ENCODE results near the gene BRINP2.

The BRINP2 gene

DNA sequence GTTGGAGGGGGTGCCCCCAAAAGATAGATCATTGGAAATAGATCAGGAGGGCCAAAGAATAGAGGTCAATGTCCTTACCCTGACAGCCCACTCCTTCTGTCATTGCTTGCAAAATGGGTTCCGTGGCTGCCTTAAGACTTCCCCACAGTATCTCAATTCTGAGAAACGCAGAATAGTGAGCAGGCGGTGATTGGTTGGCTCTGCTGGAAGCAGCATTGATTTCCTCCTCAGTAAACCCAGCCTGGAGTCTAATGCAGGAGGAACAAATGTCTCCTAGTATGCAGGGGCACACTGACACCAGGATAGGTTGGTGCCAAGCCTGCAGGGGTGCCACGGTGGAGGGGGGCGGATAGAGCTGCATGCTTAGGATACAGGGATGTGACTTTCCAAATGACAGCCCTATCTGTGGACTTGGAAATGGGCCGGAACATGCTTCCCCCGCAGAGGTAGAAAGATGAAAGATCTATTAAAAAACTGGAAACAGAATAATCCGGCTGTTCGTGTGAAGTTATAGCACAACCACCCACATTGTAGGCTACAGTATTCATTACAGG is 76.9 kb downstream of the BRINP2 start:
- Histone ChIP-seq H3K9me3 (ENCODE audit: severe bottlenecking) (no peaks in the 10 kb centered on the region), H3K27me3 (ENCODE audit: insufficient read depth, low read depth, severe bottlenecking) (no peaks in the 10 kb centered on the region), H3K4me3 (ENCODE audit: low read depth, low read length) (no peak overlapping the region), H3K36me3 (no peaks in the 10 kb centered on the region), H3K27ac (no peak overlapping the region)
- TF ChIP-seq, protein P1, sequence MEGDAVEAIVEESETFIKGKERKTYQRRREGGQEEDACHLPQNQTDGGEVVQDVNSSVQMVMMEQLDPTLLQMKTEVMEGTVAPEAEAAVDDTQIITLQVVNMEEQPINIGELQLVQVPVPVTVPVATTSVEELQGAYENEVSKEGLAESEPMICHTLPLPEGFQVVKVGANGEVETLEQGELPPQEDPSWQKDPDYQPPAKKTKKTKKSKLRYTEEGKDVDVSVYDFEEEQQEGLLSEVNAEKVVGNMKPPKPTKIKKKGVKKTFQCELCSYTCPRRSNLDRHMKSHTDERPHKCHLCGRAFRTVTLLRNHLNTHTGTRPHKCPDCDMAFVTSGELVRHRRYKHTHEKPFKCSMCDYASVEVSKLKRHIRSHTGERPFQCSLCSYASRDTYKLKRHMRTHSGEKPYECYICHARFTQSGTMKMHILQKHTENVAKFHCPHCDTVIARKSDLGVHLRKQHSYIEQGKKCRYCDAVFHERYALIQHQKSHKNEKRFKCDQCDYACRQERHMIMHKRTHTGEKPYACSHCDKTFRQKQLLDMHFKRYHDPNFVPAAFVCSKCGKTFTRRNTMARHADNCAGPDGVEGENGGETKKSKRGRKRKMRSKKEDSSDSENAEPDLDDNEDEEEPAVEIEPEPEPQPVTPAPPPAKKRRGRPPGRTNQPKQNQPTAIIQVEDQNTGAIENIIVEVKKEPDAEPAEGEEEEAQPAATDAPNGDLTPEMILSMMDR (IDR thresholded peaks at IDR 0.05; ENCODE audit: low read depth, low read length), result no peak
- no peak for DNase-seq

DNA sequence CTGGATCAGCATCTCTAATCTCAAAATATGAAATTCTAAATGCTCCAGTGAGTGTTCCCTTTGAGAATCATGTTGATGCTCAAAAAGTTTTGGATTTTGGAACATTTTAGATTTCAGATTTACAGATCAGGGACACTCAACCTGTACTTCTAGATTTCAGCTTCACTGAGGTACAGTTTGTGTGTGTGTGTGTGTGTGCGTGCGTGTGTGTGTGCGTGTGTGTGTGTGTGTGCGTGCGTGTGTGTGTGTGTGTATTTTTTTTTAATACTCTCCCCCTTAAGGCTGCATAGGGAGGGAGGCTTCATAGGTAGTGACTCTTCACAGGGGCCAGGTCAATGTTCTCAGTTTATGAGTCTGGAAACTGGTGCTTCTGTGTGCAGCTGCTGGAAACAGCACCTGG is 77.5 kb downstream of the BRINP2 start:
- H3K9me3 ChIP-seq (ENCODE audit: severe bottlenecking), result no peaks in the 10 kb centered on the region
- no peaks in the 10 kb centered on the region for H3K27me3 ChIP-seq (ENCODE audit: insufficient read depth, low read depth, severe bottlenecking)
- H3K27ac ChIP-seq, result no peak overlapping the region
- H3K36me3 ChIP-seq, result no peaks in the 10 kb centered on the region
- H3K4me3 ChIP-seq (ENCODE audit: low read depth, low read length), result no peak overlapping the region
- no peak for DNase-seq
- TF ChIP-seq, protein P1 (IDR thresholded peaks at IDR 0.05; ENCODE audit: low read depth, low read length), result no peak

DNA sequence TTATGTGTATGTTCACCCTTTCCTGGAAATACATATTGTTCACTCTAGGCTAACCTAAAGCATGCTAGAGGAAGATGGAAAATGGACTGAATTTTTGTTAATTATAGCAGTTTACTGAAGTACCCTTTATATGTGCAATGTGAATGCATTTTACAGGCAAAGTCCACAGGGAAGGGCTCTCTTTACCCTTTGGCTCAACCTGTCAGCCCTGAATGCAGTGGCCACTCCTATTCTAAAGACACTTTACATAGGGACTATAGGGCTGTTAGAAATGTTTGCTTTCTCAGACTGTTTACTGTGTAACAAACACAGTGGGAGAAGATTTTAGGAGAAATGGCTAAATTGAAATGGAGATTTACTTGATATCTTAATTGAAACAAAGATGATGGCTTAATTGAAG is 78.5 kb downstream of the BRINP2 start:
- DNase-seq, result no peak

DNA sequence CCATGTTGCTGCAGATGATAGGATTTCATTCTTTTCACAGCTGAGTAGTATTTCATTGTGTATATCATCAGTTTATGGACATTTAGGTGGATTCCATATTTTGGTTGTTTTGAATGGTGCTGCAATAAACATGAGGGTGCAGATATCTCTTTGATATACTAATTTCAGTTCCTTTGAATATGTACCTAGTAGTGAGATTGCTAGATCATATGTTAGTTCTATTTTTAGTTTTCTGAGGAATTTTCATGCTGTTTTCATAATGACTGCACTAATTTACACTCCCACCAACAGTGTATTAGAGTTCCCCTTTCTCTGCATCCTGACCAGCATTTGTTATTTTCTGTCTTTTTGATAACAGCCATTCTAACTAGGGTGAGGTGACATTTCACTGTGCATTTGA is 82.1 kb downstream of the BRINP2 start:
- Histone ChIP-seq H3K27me3 (ENCODE audit: insufficient read depth, low read depth, severe bottlenecking) (no peaks in the 10 kb centered on the region), H3K27ac (no peak overlapping the region), H3K4me3 (ENCODE audit: low read depth, low read length) (no peak overlapping the region), H3K36me3 (no peaks in the 10 kb centered on the region), H3K9me3 (ENCODE audit: severe bottlenecking) (no peaks in the 10 kb centered on the region)
- TF ChIP-seq, protein P1 (IDR thresholded peaks at IDR 0.05; ENCODE audit: low read depth, low read length), result no peak
- DNase-seq, result no peak

More for the DNA sequence above, 78.5 kb downstream of the BRINP2 start:
- H3K36me3 ChIP-seq, result no peaks in the 10 kb centered on the region
- no peak overlapping the region for H3K4me3 ChIP-seq (ENCODE audit: low read depth, low read length)
- TF ChIP-seq, protein P1 (IDR thresholded peaks at IDR 0.05; ENCODE audit: low read depth, low read length), result no peak
- no peaks in the 10 kb centered on the region for H3K9me3 ChIP-seq (ENCODE audit: severe bottlenecking)
- no peaks in the 10 kb centered on the region for H3K27me3 ChIP-seq (ENCODE audit: insufficient read depth, low read depth, severe bottlenecking)
- H3K27ac ChIP-seq, result no peak overlapping the region

DNA sequence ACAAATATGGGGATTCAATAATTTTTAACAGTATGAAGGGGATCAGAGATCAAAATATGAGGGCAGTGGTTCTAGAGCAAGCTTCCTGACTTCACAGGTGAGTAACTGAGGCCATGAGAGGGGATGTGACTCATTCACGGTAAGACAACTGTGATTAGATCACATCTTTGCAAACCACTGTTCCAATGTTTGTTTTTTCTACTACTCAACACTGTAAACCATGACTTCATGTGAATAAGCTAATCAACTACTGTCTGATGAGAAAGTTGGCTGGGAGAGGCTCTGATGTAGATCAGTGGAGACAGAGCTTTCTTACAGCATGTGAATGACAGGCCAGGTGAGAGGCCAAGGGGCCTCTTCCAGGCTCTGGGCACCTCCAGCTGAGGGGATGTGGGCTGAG is 84.7 kb downstream of the BRINP2 start:
- no peaks in the 10 kb centered on the region for H3K36me3 ChIP-seq
- DNase-seq, result no peak
- H3K9me3 ChIP-seq (ENCODE audit: severe bottlenecking), result no peaks in the 10 kb centered on the region
- H3K27me3 ChIP-seq (ENCODE audit: insufficient read depth, low read depth, severe bottlenecking), result no peaks in the 10 kb centered on the region
- no peak overlapping the region for H3K27ac ChIP-seq
- no peak overlapping the region for H3K4me3 ChIP-seq (ENCODE audit: low read depth, low read length)
- TF ChIP-seq, protein P1 (IDR thresholded peaks at IDR 0.05; ENCODE audit: low read depth, low read length), result no peak

Measured in WERI-Rb-1 (cell line).